IMR-90 (cell line): Measurements from ENCODE around the gene KRT5. TPM values are rescaled to one million over a fixed set of nuclear protein-coding genes. Genes with fewer than 3 reads are reported as not detected.

Source experiments
- ATAC-seq: fragments of 200-7000 bp; cut with Tn5 transposase; 2 replicates; pipeline ENCODE4 v1.9.1; 2020; ENCODE audit warnings: low read depth, mild to moderate bottlenecking, moderate library complexity
- BruUV-seq: library from RNA; stranded (reverse); fragments of 400-500 nt; replicated peaks from 2 replicates; lab custom pipeline; 2021; lab: Mats Ljungman, UMichigan
- CTCF ChIA-PET: fragments of 300-600 bp; formaldehyde crosslinking; extraction: SDS; loops from one replicate; lab custom pipeline; 2021; ENCODE audit warnings: antibody characterized with exemption; lab: Yijun Ruan, JAX
- POLR2A ChIA-PET: fragments of 300-600 bp; sonication (Branson Sonifier 250); formaldehyde crosslinking; loops from one replicate; lab custom pipeline; 2022; ENCODE audit warnings: antibody characterized with exemption; ENCODE audit not compliant: unreplicated experiment; lab: Charles Lee
- DNase-seq: peaks from one replicate; pipeline ENCODE4 v3.0.0; 2013
- H2AFZ ChIP-seq: replicated peaks from 2 replicates; pipeline ENCODE3; 2013; ENCODE audit warnings: low read length, mild to moderate bottlenecking; ENCODE audit not compliant: poor library complexity
- H2AK5ac ChIP-seq: 2 replicates; pipeline ENCODE4 v1.6.1; 2013; ENCODE audit warnings: low read depth, low read length, inconsistent platforms
- H2AK9ac ChIP-seq: replicated peaks from 2 replicates; pipeline ENCODE3; 2013; ENCODE audit warnings: mild to moderate bottlenecking, low read depth, low read length, moderate library complexity; ENCODE audit not compliant: poor library complexity
- H2BK120ac ChIP-seq: 2 replicates; pipeline ENCODE4 v1.6.1; 2013; ENCODE audit warnings: low read depth, low read length, inconsistent platforms
- H2BK15ac ChIP-seq: 3 replicates; pipeline ENCODE4 v1.6.1; 2013; ENCODE audit warnings: low read depth, low read length, inconsistent platforms
- H2BK20ac ChIP-seq: 2 replicates; pipeline ENCODE4 v1.6.1; 2013; ENCODE audit warnings: low read depth, mild to moderate bottlenecking, inconsistent platforms, low read length, moderate library complexity
- H2BK5ac ChIP-seq: 2 replicates; pipeline ENCODE4 v1.6.1; 2013; ENCODE audit warnings: mild to moderate bottlenecking, low read depth, low read length, inconsistent platforms; ENCODE audit not compliant: poor library complexity, severe bottlenecking
- H3K14ac ChIP-seq: replicated peaks from 2 replicates; pipeline ENCODE4 v1.6.1; 2013; ENCODE audit warnings: low read depth, low read length, inconsistent platforms
- H3K18ac ChIP-seq: 2 replicates; pipeline ENCODE4 v1.6.1; 2013; ENCODE audit warnings: low read depth, low read length, control low read depth
- H3K23ac ChIP-seq: 2 replicates; pipeline ENCODE4 v1.6.1; 2013; ENCODE audit warnings: low read depth, low read length, inconsistent platforms
- H3K27ac ChIP-seq: 2 replicates; pipeline ENCODE4 v1.5.1; 2013; ENCODE audit warnings: mild to moderate bottlenecking, control low read depth, low read length; ENCODE audit not compliant: insufficient read depth
- H3K27me3 ChIP-seq: 2 replicates; pipeline ENCODE4 v1.6.1; 2013; ENCODE audit warnings: low read length; ENCODE audit not compliant: control insufficient read depth, insufficient read depth
- H3K36me3 ChIP-seq: 2 replicates; pipeline ENCODE4 v1.6.1; 2013; ENCODE audit warnings: low read length, mixed read lengths; ENCODE audit not compliant: control insufficient read depth, insufficient read depth
- H3K4ac ChIP-seq: 2 replicates; pipeline ENCODE4 v1.6.1; 2013; ENCODE audit warnings: low read depth, low read length, inconsistent platforms
- H3K4me1 ChIP-seq: 2 replicates; pipeline ENCODE4 v1.6.1; 2013; ENCODE audit warnings: low read length, mixed read lengths; ENCODE audit not compliant: control insufficient read depth, insufficient read depth
- H3K4me2 ChIP-seq: 2 replicates; pipeline ENCODE4 v1.6.1; 2013; ENCODE audit warnings: low read depth, mild to moderate bottlenecking, control low read depth, low read length, moderate library complexity
- H3K4me3 ChIP-seq: 2 replicates; pipeline ENCODE4 v1.5.1; 2013; ENCODE audit warnings: low read depth, mild to moderate bottlenecking, control low read depth, low read length, moderate library complexity; ENCODE audit not compliant: insufficient read depth
- H3K56ac ChIP-seq: 2 replicates; pipeline ENCODE4 v1.6.1; 2013; ENCODE audit warnings: low read length, inconsistent platforms; ENCODE audit not compliant: insufficient read depth; ENCODE audit errors: extremely low read depth
- H3K79me1 ChIP-seq, 2 experiments: 2 replicates each; pipeline ENCODE4 v1.6.1; 2013; ENCODE audit warnings: low read length in 2 of 2, inconsistent platforms in 1 of 2, low read depth in 1 of 2
- H3K9ac ChIP-seq: 2 replicates; pipeline ENCODE4 v1.6.1; 2013; ENCODE audit warnings: low read depth, low read length, control low read depth
- H3K9me1 ChIP-seq: 2 replicates; pipeline ENCODE4 v1.6.1; 2013; ENCODE audit warnings: low read length, inconsistent platforms; ENCODE audit not compliant: insufficient read depth
- H3K9me3 ChIP-seq: 2 replicates; pipeline ENCODE4 v1.6.1; 2013; ENCODE audit warnings: low read length; ENCODE audit not compliant: control insufficient read depth, insufficient read depth
- H4K20me1 ChIP-seq: 2 replicates; pipeline ENCODE4 v1.6.1; 2013; ENCODE audit warnings: low read length, inconsistent platforms; ENCODE audit not compliant: insufficient read depth
- H4K5ac ChIP-seq: 2 replicates; pipeline ENCODE4 v1.6.1; 2013; ENCODE audit warnings: mild to moderate bottlenecking, low read depth, low read length, control low read depth
- H4K8ac ChIP-seq, 2 experiments: 2 replicates each; pipeline ENCODE4 v1.6.1; 2013; ENCODE audit warnings: low read depth in 2 of 2, low read length in 2 of 2, control low read depth in 1 of 2, inconsistent platforms in 1 of 2
- H4K91ac ChIP-seq: 2 replicates; pipeline ENCODE4 v1.6.1; 2013; ENCODE audit warnings: low read depth, low read length, inconsistent platforms; ENCODE audit not compliant: insufficient read depth
- BHLHE40 ChIP-seq: fragments of 150-350 bp; IDR thresholded peaks from 2 replicates; pipeline ENCODE4 v1.6.1; 2016; ENCODE audit warnings: mild to moderate bottlenecking, low read depth, low read length
- CEBPB ChIP-seq: IDR thresholded peaks from 2 replicates; pipeline ENCODE4 v1.6.1; 2012; ENCODE audit warnings: low read depth, low read length, improper control_type of control experiment
- CHD1 ChIP-seq: IDR thresholded peaks from 2 replicates; pipeline ENCODE4 v1.6.1; 2012; ENCODE audit warnings: low read depth, low read length, improper control_type of control experiment
- CTCF ChIP-seq: conservative IDR thresholded peaks from 2 replicates; pipeline ENCODE4 v1.5.1; 2012; ENCODE audit warnings: mild to moderate bottlenecking, low read depth, low read length, improper control_type of control experiment
- FOS ChIP-seq: fragments of 150-350 bp; IDR thresholded peaks from 2 replicates; pipeline ENCODE4 v1.6.1; 2016; ENCODE audit warnings: low read depth, low read length
- MAFK ChIP-seq: IDR thresholded peaks from 2 replicates; pipeline ENCODE4 v1.6.1; 2012; ENCODE audit warnings: low read depth, low read length, improper control_type of control experiment
- MAZ ChIP-seq: IDR thresholded peaks from 2 replicates; pipeline ENCODE4 v1.6.1; 2012; ENCODE audit warnings: low read depth, mild to moderate bottlenecking, low read length, improper control_type of control experiment, moderate library complexity, borderline replicate concordance
- MXI1 ChIP-seq: IDR thresholded peaks from 2 replicates; pipeline ENCODE4 v1.6.1; 2012; ENCODE audit warnings: low read depth, mild to moderate bottlenecking, low read length, moderate library complexity, borderline replicate concordance
- NFE2L2 ChIP-seq: fragments of 150-350 bp; IDR thresholded peaks from 2 replicates; pipeline ENCODE4 v1.6.1; 2016; ENCODE audit warnings: low read depth, mild to moderate bottlenecking, low read length
- POLR2A ChIP-seq: IDR thresholded peaks from 2 replicates; pipeline ENCODE4 v1.6.1; 2012; ENCODE audit warnings: mild to moderate bottlenecking, low read depth, low read length
- RAD21 ChIP-seq: IDR thresholded peaks from 2 replicates; pipeline ENCODE4 v1.6.1; 2012; ENCODE audit warnings: low read length, improper control_type of control experiment
- RCOR1 ChIP-seq: IDR thresholded peaks from 2 replicates; pipeline ENCODE4 v1.6.1; 2012; ENCODE audit warnings: mild to moderate bottlenecking, low read length, improper control_type of control experiment; ENCODE audit not compliant: insufficient replicate concordance
- RFX5 ChIP-seq: IDR thresholded peaks from 2 replicates; pipeline ENCODE4 v1.8.0; 2012; ENCODE audit warnings: low read depth, mild to moderate bottlenecking, low read length, moderate library complexity
- SMC3 ChIP-seq: fragments of 150-350 bp; IDR thresholded peaks from 2 replicates; pipeline ENCODE4 v1.6.1; 2016; ENCODE audit warnings: low read depth, mild to moderate bottlenecking, antibody characterized with exemption, low read length, moderate library complexity
- WGBS, 2 experiments: methylation state at CpG; one replicate each; pipeline versions ENCODE4 v1.1.5 to v1.1.7; 2013; ENCODE audit warnings: missing lambda C conversion rate in 2 of 2; ENCODE audit not compliant: insufficient read length in 1 of 2; ENCODE audit errors: extremely low coverage in 2 of 2; 5-methylcytosine and 5-hydroxymethylcytosine counted together
- dilution Hi-C: fragments of 300-500 bp; cut with HindIII; formaldehyde crosslinking; loops from one replicate; pipeline ENCODE4 v1.14.3; 2018; ENCODE audit warnings: low sequenced_read_pairs; ENCODE audit not compliant: unreplicated experiment
- in situ Hi-C: fragments of 300-500 bp; cut with MboI; formaldehyde crosslinking; loops from 3 replicates; pipeline ENCODE4 v1.14.3; 2019; ENCODE audit warnings: low sequenced_read_pairs, inconsistent platforms, mixed read lengths
- intact Hi-C: fragments of 100-400 bp; cut with micrococcal nuclease; formaldehyde crosslinking; loops from 2 replicates; pipeline ENCODE4 v1.10.0; 2022
- polyA plus RNA-seq, 3 experiments: library from polyadenylated mRNA; depleted of rRNA; stranded (reverse); fragments of >200 nt; gene quantifications; 2 replicates each; pipeline ENCODE4 v1.2.3, GENCODE V29; 2012; ENCODE audit warnings: low replicate concordance in 1 of 3
- total RNA-seq: library from RNA; depleted of rRNA; stranded (reverse); fragments of >200 nt; gene quantifications from 2 replicates; pipeline ENCODE4 v1.2.3, GENCODE V29; 2012
- TF ChIP-seq, protein P1 (sequence below): fragments of 150-350 bp; IDR thresholded peaks from 2 replicates; pipeline ENCODE4 v1.6.1; 2016; ENCODE audit warnings: low read depth, mild to moderate bottlenecking, low read length, moderate library complexity, borderline replicate concordance
- TF ChIP-seq, protein P2 (sequence below): fragments of 150-350 bp; IDR thresholded peaks from 2 replicates; pipeline ENCODE4 v1.6.1; 2017; ENCODE audit warnings: mild to moderate bottlenecking, antibody characterized with exemption, low read length, low read depth

The KRT5 gene
- total and polyA plus RNA-seq, 2 of the 4 experiments (the other 2 are of a cell fraction) = not detected

GRCh38 chr12:52529417-52529816 lies 9.2 kb upstream of the KRT5 start:
- H3K4ac ChIP-seq = no peak overlapping the region
- no peak overlapping the region for H4K91ac ChIP-seq
- POLR2A ChIA-PET = no interaction called here
- no CpG with 5 or more reads among the region's 2 CpGs for WGBS, 2 experiments
- no peak overlapping the region for H2BK5ac ChIP-seq
- H3K27me3 ChIP-seq = peaks cover 25% of the 10 kb centered on the region
- H4K20me1 ChIP-seq = no peaks in the 10 kb centered on the region; the same call in 1 of the 2 replicates
- no peaks in the 10 kb centered on the region for H3K9me3 ChIP-seq
- DNase-seq (no peak), ATAC-seq (no peak)
- no TSS peak for BruUV-seq
- H3K79me1 ChIP-seq = no peaks in the 10 kb centered on the region
- intact Hi-C loops (no loop called here), dilution Hi-C loops (no loop called here), in situ Hi-C loops (no loop called here)
- H4K5ac ChIP-seq = no peak overlapping the region
- CTCF ChIA-PET = no interaction called here
- no peaks in the 10 kb centered on the region for H3K36me3 ChIP-seq
- H3K4me2 ChIP-seq = no peak overlapping the region
- H3K14ac ChIP-seq = no peak overlapping the region
- TF ChIP-seq RAD21 = no peak
- TF ChIP-seq MXI1 = no peak
- TF ChIP-seq CTCF = no peak
- TF ChIP-seq, protein P1, sequence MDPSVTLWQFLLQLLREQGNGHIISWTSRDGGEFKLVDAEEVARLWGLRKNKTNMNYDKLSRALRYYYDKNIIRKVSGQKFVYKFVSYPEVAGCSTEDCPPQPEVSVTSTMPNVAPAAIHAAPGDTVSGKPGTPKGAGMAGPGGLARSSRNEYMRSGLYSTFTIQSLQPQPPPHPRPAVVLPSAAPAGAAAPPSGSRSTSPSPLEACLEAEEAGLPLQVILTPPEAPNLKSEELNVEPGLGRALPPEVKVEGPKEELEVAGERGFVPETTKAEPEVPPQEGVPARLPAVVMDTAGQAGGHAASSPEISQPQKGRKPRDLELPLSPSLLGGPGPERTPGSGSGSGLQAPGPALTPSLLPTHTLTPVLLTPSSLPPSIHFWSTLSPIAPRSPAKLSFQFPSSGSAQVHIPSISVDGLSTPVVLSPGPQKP = no peak
- TF ChIP-seq SMC3 = no peak
- no peak for TF ChIP-seq RFX5
- TF ChIP-seq MAZ = no peak
- TF ChIP-seq CHD1 = no peak
- TF ChIP-seq POLR2A = no peak
- TF ChIP-seq NFE2L2 = no peak
- TF ChIP-seq BHLHE40 = no peak
- no peak for TF ChIP-seq RCOR1
- TF ChIP-seq MAFK = no peak
- TF ChIP-seq CEBPB = no peak
- TF ChIP-seq FOS = no peak
- TF ChIP-seq, protein P2, sequence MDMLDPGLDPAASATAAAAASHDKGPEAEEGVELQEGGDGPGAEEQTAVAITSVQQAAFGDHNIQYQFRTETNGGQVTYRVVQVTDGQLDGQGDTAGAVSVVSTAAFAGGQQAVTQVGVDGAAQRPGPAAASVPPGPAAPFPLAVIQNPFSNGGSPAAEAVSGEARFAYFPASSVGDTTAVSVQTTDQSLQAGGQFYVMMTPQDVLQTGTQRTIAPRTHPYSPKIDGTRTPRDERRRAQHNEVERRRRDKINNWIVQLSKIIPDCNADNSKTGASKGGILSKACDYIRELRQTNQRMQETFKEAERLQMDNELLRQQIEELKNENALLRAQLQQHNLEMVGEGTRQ = no peak
- H3K27ac ChIP-seq = no peak overlapping the region
- no peak overlapping the region for H2AK5ac ChIP-seq
- H4K8ac ChIP-seq = no peak overlapping the region
- H3K4me3 ChIP-seq = no peak overlapping the region
- no peak overlapping the region for H2AK9ac ChIP-seq
- no peak overlapping the region for H2BK20ac ChIP-seq
- no peak overlapping the region for H2AFZ ChIP-seq
- no peak overlapping the region for H3K9ac ChIP-seq
- H3K23ac ChIP-seq = no peak overlapping the region
- H3K18ac ChIP-seq = no peak overlapping the region
- no peak overlapping the region for H2BK120ac ChIP-seq
- no peak overlapping the region for H3K56ac ChIP-seq
- no peaks in the 10 kb centered on the region for H3K4me1 ChIP-seq
- no peaks in the 10 kb centered on the region for H3K9me1 ChIP-seq
- no peak overlapping the region for H2BK15ac ChIP-seq
